ENCODE data around the gene SELP. TPM values are rescaled to one million over a fixed set of nuclear protein-coding genes. Genes with fewer than 3 reads are reported as not detected.

The SELP gene
- total RNA-seq, 4 donors from 2014 or later, result 0.85 to 2.5 (median 1.2) TPM

DNA sequence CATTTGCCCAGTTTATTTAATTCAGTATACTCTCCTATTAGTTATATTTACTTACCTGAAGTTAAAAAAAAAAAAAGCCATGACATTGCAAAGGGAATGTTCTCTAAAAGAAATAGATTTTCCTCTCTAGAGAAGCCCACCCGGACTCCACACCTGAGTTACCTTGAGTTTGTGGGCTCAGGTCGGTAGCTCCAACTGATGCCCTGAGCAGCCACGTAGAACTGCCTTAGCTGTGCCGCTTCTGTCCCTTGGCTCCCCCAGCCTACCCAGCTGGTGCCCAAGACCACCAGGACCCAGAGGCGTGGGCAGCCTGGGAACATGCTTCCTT is 43.9 kb downstream of the SELP start:
- intact Hi-C loops (cut with DNase I; ENCODE audit: low total_unique reads), result no loop called here
- no peak for ATAC-seq
- TF ChIP-seq, protein P1, sequence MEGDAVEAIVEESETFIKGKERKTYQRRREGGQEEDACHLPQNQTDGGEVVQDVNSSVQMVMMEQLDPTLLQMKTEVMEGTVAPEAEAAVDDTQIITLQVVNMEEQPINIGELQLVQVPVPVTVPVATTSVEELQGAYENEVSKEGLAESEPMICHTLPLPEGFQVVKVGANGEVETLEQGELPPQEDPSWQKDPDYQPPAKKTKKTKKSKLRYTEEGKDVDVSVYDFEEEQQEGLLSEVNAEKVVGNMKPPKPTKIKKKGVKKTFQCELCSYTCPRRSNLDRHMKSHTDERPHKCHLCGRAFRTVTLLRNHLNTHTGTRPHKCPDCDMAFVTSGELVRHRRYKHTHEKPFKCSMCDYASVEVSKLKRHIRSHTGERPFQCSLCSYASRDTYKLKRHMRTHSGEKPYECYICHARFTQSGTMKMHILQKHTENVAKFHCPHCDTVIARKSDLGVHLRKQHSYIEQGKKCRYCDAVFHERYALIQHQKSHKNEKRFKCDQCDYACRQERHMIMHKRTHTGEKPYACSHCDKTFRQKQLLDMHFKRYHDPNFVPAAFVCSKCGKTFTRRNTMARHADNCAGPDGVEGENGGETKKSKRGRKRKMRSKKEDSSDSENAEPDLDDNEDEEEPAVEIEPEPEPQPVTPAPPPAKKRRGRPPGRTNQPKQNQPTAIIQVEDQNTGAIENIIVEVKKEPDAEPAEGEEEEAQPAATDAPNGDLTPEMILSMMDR (IDR thresholded peaks at IDR 0.05 in 4 of 5, conservative IDR thresholded peaks at IDR 0.05 in 1 of 5), result no peak
- no peak for TF ChIP-seq POLR2A (IDR thresholded peaks at IDR 0.05)

DNA sequence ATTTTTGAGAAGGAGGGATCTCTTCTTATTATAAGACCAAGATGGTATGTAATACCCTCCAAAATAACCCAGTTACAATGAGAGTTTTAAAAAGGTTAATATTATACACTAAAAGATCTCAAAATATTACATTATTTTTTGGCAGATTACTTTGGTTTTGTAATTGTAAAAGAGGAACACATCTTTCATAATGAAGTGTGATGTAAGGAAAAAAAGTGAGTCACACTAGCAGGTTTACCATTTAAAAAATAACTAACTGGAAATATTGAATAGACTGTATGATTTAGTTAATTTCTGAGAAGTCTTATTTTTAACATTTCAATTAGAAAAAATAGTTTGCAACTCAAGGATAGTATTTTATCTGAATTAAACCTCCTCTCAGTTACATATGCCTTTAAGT is 44.7 kb downstream of the SELP start:
- DNase-seq (no peak), ATAC-seq (no peak)
- Histone ChIP-seq H3K4me1 (no peaks in the 10 kb centered on the region), H3K9me3 (no peaks in the 10 kb centered on the region), H3K27ac (no peak overlapping the region), H3K4me3 (no peak overlapping the region), H3K36me3 (no peaks in the 10 kb centered on the region), H3K27me3 (no peaks in the 10 kb centered on the region)
- in situ Hi-C loops (cut with MboI; ENCODE audit: low sequenced_read_pairs in 4 of 4) (no loop called here), intact Hi-C loops (cut with DNase I; ENCODE audit: low total_unique reads) (no loop called here)
- TF ChIP-seq POLR2A (IDR thresholded peaks at IDR 0.05), result no peak
- TF ChIP-seq, protein P1 (IDR thresholded peaks at IDR 0.05 in 4 of 5, conservative IDR thresholded peaks at IDR 0.05 in 1 of 5), result no peak

More for the DNA sequence above, 43.9 kb downstream of the SELP start:
- no peaks in the 10 kb centered on the region for H3K27me3 ChIP-seq
- no peak for DNase-seq
- H3K4me1 ChIP-seq, result no peaks in the 10 kb centered on the region
- H3K27ac ChIP-seq, result no peak overlapping the region
- peak overlapping the region in 3 of 4 donors; percentile 3 to 32 (median 10) for H3K4me3 ChIP-seq
- H3K9me3 ChIP-seq, result no peaks in the 10 kb centered on the region
- in situ Hi-C loops (cut with MboI; ENCODE audit: low sequenced_read_pairs in 4 of 4), result no loop called here
- no peaks in the 10 kb centered on the region for H3K36me3 ChIP-seq

GRCh38 chr1:169584483-169585144 is 45.3 kb downstream of the SELP start:
- DNase-seq (no peak), ATAC-seq (no peak)
- intact Hi-C loops (cut with DNase I; ENCODE audit: low total_unique reads), result no loop called here
- H3K4me1 ChIP-seq, result no peaks in the 10 kb centered on the region
- in situ Hi-C loops (cut with MboI; ENCODE audit: low sequenced_read_pairs in 4 of 4), result no loop called here
- TF ChIP-seq POLR2A (IDR thresholded peaks at IDR 0.05), result no peak
- TF ChIP-seq, protein P1 (IDR thresholded peaks at IDR 0.05 in 4 of 5, conservative IDR thresholded peaks at IDR 0.05 in 1 of 5), result no peak
- H3K4me3 ChIP-seq, result no peak overlapping the region
- H3K27me3 ChIP-seq, result no peaks in the 10 kb centered on the region
- no peaks in the 10 kb centered on the region for H3K36me3 ChIP-seq
- no peaks in the 10 kb centered on the region for H3K9me3 ChIP-seq
- no peak overlapping the region for H3K27ac ChIP-seq

DNA sequence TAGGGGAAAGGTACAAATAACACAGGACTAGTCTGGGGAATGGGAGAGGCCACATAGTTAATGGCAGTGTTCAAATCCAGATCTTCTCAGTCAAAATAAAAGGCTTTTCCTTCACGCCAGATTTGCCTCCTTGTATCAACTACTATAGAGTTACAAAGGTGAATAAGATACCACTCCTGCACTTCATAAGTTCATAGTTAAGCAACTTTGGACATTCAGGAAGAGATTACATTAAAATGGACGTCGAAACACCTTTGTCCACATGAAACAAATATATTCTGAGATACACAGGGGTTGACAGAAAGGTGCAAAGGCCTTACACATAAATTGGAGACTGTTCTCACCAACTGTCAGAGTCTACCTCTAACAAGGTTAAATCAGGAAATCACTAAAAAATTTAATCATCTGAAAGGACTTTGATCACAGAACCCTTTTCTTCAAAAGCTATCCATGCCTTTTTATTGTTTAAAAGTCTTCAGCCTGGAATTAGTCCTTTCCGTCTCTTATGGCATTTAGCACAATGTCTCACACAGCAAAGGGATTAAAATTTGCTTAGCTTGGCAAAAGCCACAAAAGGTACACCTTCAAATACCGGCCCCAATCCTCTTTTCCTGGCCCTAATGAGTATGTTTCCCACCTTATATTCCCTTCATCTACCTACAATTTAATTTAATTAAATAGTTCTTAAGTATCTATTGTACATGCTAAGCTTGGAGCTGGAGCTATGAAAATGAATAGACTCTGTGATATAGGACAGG is 51.8 kb downstream of the SELP start:
- Histone ChIP-seq H3K4me1 (no peaks in the 10 kb centered on the region), H3K27ac (no peak overlapping the region), H3K36me3 (no peaks in the 10 kb centered on the region), H3K27me3 (no peaks in the 10 kb centered on the region), H3K9me3 (no peaks in the 10 kb centered on the region), H3K4me3 (no peak overlapping the region)
- no peak for ATAC-seq
- intact Hi-C loops (cut with DNase I; ENCODE audit: low total_unique reads), result no loop called here
- in situ Hi-C loops (cut with MboI; ENCODE audit: low sequenced_read_pairs in 4 of 4), result no loop called here
- DNase-seq, result no peak
- no peak for TF ChIP-seq POLR2A (IDR thresholded peaks at IDR 0.05)
- TF ChIP-seq, protein P1 (IDR thresholded peaks at IDR 0.05 in 4 of 5, conservative IDR thresholded peaks at IDR 0.05 in 1 of 5), result no peak
